M059J (cell line): Measurements from ENCODE around the gene SNX18. TPM values are rescaled to one million over a fixed set of nuclear protein-coding genes. Genes with fewer than 3 reads are reported as not detected.
"Not testable (repeated sequence)": the region's sequence is repeated elsewhere in the genome, so short reads cannot be mapped to it uniquely, and the experiment has no call there.

ENCODE experiments used
- DNase-seq: peaks from one replicate; pipeline ENCODE4 v3.0.0-alpha.2; 2012; ENCODE audit warnings: low read depth
- total RNA-seq: library from RNA; depleted of rRNA; stranded (reverse); fragments of >200 nt; shearing (Covaris generic); gene quantifications from 2 replicates; pipeline ENCODE4 v1.2.3, GENCODE V29; 2014; rRNA removed

Gene SNX18, protein sequence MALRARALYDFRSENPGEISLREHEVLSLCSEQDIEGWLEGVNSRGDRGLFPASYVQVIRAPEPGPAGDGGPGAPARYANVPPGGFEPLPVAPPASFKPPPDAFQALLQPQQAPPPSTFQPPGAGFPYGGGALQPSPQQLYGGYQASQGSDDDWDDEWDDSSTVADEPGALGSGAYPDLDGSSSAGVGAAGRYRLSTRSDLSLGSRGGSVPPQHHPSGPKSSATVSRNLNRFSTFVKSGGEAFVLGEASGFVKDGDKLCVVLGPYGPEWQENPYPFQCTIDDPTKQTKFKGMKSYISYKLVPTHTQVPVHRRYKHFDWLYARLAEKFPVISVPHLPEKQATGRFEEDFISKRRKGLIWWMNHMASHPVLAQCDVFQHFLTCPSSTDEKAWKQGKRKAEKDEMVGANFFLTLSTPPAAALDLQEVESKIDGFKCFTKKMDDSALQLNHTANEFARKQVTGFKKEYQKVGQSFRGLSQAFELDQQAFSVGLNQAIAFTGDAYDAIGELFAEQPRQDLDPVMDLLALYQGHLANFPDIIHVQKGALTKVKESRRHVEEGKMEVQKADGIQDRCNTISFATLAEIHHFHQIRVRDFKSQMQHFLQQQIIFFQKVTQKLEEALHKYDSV
- total RNA-seq, result 12.6 and 23.9 TPM in 2 replicates

DNA sequence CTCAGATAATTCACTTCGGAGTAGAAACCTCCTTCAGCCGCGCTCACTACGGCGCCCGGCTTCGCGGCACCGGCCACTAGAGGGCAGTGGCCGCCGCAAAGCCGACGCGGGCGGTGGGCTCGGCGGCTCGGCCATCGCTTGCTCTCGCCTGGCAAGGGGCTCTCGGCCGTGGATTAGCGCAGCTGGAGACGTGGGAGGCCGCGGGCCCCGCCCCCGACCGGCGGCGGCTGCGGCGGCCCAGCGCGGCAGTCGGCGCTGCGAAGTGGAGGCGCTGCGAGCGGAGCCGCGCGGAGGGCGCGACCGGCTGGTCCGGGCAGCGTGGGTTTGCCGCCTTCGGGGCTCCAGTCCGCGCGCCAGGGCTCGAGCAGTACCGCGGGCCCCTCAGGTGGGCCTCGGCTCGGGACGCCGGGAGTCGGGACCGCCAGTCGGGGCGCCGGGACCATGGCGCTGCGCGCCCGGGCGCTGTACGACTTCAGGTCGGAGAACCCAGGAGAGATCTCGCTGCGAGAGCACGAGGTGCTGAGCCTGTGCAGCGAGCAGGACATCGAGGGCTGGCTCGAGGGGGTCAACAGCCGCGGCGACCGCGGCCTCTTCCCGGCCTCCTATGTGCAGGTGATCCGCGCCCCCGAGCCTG lies at the start of gene SNX18:
TSS of gene SNX18 (plus strand) at position 248 of the 634 bp plus-strand sequence. CDS start at position 442, 194 bp downstream.
- peak; percentile 88 for DNase-seq

DNA sequence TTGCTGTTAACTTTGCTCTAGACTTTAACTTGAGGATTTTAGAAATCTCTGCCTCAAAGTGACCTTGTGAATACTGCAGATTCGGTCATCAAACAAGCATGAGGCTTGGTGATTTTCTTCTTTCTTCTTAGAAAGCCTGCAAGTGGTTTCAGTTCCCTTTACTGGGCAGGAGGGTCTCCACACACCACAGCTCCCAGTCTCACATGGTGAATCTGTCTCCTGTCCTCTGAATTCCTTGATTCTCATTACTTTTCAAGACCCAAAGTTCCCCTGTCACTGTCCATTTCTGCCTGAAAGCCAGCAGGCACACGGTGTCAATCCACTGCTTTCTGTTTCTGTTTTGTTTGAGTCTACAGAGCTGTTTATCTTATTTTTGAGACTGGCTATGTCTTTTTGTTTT lies 47.9 kb upstream of the SNX18 start:
- peak; percentile 31 for DNase-seq

DNA sequence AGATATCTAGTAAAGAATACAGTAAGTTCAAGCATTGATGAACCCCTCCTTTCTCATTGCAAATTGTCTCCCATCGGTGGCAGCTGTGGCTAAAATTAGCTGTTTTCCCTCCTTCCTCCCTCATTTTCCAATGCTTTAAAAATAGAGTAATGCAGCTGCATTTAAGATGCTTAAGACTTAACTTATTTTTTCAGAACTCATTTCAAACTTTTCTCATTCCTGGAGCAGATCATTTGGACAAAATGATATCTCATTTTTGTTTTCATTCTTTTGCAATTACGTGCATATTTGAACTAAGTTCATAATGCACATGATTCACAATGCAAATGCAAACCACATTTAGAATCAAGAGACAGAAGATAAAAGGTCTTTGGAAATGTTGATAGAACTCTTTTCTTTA lies 47.4 kb upstream of the SNX18 start:
- DNase-seq, result no peak

DNA sequence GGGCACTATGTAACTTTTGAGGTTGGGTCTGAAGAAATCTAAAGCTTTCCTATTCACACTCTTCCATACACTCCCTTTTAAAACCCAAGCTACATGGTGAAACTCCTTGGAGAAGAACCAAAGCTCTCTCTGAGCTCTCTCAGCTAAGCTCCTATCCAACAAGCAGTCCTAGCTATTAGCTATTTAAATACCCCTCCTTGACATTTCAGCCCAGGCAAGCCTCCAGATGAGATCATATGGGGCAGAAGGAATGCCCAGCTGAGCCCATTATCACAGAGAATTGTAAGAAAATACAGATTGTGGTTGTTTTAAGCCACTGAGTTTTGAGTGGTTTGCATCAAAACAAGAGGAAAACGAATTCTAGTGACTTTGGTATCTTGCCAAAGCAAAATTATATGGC lies 46.9 kb upstream of the SNX18 start:
- DNase-seq, result peak; percentile 38

DNA sequence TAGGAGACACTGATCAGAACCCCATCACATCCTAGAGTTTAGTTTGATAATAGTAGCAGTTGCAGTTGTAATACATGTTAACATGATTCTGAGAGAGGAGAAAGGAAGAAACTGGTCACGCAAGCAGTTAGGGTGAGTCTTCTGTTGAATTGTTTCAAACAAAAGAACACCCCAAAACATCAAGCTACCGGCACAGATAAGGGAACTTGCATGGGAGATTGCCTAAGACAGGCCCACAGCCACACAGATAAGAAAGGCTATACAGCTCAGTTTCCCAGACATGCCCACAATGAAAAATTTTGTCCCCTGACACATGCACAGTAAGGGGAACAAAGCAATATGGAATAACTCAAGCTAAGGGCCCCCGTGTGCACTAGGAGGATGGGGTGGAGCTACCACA lies 46.2 kb upstream of the SNX18 start:
- no peak for DNase-seq

DNA sequence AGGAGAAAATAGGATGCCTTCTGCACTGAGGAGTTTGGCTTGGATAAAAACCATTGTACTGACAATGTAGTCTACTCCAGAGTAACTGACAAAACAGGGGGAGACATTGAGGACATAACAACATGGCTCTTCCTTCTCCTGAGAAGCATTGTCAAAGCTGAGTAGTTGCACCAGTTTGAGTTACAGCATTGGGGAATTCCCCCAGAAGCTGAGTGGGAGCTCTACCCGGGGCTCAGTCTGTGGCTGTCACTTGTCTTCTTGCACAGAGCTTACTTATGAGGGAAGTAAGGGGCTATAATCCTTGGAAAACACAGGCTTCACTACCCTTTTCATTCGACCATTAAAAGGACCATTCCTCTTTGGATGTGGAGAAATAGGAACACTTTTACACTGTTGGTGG lies 40.9 kb upstream of the SNX18 start:
- DNase-seq, result no peak

DNA sequence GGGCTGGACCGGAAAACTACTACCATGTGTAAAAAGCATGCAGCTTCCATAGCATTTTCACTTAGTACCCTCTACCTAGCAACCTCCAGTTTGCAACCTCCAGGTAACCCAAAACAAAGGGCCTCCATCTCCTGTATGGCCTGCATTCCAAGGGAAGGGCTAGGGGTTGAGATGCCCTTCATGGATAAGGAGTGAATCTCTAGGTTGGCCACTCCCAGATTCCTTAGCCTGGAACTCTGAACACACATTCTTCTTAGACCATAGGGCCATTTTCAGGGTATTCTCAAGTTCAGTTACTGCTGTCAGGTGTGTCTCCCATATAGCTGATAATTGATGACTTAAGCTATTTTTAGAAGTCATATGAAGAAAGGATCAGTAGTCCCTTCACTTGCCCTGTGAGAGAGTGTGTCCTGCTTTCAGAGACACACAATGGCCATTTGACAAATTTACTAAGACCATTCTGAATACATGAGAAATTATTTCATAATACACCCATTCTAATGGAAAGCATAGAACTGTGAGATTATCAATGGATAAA lies 39.5 kb upstream of the SNX18 start:
- no peak for DNase-seq

DNA sequence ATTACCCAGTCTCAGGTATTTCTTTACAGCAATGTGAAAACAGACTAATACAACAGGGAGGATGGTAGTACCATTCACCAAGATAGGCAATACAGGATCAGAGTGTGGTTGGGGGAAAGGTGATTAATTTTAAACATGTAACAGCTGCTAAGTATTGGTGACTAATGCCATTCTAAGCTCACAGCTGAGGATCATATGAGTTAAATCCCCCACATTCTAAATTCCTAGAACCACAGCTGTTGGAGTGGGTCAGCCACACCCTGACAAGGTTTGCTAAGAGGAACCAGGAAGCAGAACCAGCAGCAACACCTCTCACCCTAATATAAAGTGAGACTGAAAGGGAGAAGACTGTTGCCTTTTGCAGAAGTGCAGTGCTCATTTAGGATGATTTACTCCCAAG lies 37.3 kb upstream of the SNX18 start:
- DNase-seq, result no peak

DNA sequence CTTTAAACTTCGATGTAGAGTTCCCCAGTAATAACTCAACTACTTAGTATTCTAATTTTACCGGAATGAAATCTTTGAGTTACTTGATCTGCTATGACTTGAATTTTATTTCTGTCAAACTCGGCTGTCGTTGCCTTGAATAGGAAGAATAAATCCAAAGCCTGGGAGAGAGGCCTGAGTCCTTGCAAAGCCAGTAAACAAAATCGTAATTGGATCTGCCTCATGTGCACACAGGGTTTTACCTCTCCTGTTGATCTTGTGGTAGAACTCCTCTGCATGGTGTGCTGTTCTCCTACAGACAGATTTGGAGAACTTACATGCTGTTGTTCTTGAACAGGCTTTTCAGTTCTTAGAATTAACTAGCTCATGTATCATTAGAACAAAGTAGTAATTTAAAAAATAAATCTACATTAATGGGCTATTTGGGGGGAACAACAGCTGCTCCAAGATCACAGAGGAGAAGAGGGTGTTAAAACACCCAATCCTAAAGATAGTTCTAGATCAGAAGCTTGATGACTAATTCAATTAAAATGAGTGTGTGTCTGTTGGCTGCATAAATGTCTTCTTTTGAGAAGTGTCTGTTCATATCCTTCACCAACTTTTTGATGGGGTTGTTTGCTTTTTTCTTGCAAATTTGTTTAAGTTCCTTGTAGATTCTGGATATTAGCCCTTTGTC lies 33.2 kb upstream of the SNX18 start:
- DNase-seq, result no peak

DNA sequence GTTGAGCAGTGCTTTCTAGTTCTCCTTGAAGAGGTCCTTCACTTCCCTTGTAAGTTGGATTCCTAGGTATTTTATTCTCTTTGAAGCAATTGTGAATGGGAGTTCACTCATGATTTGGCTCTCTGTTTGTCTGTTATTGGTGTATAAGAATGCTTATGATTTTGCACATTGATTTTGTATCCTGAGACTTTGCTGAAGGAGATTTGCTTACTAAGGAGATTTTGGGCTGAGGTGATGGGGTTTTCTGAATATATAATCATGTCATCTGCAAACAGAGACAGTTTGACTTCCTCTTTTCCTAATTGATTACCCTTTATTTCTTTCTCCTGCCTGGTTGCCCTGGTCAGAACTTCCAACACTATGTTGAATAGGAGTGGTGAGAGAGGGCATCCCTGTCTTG lies 31.9 kb upstream of the SNX18 start:
- DNase-seq, result not testable (repeated sequence)

DNA sequence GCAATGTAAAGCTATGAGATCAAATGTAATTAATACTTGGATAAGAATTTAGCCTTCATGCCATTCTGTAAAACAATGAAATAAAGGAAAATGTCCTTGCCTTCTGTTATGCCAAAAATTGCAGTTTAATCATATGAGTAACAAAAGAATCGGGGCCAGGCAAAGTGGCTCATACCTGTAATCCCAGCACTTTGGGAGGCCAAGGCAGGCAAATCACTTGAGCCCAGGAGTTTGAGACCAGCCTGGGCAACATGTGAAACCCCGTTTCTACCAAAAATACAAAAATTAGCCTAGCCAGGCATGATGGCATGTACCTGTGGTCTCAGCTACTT lies 27.9 kb upstream of the SNX18 start:
- DNase-seq, result not testable (repeated sequence)

DNA sequence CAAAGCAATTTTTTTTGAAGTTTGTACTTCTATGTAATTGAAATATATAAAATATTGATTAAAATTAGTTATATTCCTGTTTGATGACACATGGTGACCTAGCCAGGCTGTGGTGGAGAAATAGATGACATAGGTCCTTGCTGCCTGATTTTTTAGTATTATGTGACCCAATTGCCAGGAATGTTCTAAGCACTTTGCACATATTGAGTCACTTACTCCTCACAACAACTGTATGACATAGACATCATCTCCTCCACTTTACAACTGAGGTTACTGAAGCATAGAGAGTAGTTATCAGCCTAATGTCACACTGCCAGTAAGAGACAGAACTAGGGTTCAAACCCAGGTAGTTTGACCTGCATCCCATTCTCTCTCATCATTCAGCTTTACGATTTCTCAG lies 26.2 kb upstream of the SNX18 start:
- no peak for DNase-seq

DNA sequence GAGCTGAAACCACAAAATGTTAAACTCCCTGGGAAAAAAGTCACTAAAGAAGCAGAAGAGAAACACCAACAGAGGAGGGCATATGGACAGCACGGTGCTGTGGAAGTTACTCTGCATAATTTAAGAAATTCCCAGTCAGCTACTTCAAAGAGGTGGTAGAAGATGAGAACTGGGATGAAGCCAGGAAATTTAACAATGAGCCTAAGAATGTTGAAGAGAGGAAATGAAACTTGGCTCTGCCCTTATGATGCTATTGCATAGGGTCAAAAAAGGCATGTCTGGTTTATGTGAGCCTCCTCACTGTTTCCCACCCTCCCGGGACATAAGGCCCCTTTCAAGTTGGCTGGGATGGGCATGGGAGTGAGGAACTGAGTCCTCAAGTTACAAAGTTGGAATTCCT lies 25.4 kb upstream of the SNX18 start:
- no peak for DNase-seq

DNA sequence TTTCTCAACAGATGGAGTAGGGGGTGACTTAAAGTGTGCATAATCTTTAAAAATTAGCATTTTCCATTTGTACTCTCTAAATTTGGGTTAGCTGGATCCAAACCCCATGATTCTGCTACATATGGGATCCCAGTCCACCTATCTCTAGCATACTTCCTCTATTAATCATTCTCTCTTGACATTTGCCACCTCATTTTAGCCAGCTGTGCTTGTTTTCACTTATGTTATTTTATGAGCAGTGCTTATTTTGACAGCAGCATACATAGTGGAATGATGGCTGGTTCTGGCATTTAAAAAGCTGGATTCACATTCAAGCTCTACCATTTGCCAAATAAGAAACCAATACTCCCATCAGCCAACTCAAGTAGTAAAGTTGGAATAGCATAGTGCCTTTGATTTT lies 22.5 kb upstream of the SNX18 start:
- DNase-seq, result no peak

DNA sequence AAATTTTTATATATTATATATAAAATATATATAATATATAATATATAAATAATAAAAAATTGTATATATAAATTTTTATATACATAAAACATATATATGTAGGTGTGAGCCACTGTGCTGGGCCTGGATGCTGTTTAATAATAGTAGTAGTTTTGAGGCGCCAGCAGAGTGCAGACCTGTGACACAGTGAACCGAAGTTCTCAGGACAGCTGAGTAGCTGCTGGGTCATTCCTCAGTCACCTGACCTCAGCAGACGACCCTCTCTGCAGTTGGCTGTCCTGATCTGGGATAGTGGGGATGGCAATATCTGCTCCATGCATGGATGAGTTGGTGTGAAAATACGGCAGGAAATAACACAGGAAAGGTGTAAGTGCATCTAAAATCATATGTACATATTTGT lies 3.3 kb upstream of the SNX18 start:
- peak; percentile 31 for DNase-seq

DNA sequence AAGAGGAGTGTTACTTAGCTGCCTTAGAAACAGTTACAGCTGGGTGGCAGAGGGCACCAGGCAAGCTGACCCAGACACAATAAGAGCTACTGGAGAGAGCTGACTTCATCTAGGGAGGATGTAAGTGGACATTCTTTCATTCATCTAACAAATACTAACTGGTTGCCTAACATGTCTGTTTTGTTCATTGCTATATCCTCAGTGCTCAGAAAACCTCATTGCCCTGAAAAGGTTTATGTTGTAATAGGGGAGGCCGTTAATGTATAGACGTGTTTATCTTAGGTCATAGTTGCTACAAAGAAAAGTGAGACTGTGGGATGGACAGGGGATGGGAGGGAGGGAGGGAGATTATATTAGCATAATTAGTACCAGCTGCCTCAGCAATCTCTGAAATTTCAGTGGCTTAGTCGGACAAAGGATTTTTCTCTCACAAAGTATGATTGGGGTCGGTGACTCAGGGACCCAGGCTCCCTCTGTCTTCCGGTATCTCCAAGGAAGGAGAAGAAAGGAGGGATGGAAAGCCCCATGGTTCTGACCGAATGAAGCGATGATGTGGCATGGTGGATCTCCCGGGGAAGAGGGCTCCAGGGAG lies 2.6 kb upstream of the SNX18 start:
- peak; percentile 80 for DNase-seq

DNA sequence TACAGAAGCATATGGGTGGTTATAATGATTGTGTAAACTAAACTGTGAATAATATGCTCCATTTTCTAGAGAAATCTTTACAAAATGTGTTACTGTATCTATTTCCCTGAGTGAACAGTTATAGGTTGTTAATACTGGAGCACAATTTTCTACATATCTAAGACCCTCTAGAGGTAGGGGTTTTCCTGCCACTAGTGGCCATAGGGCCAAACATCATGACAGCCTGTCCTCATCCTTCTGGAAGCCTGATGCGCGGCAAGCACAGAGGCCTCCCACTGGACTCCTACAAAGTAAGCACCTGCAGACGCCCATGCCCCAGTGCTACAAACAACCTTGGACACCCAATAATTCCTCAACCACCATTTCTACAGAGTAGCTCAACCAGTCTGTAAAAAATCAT lies 1.9 kb upstream of the SNX18 start:
- DNase-seq, result no peak

DNA sequence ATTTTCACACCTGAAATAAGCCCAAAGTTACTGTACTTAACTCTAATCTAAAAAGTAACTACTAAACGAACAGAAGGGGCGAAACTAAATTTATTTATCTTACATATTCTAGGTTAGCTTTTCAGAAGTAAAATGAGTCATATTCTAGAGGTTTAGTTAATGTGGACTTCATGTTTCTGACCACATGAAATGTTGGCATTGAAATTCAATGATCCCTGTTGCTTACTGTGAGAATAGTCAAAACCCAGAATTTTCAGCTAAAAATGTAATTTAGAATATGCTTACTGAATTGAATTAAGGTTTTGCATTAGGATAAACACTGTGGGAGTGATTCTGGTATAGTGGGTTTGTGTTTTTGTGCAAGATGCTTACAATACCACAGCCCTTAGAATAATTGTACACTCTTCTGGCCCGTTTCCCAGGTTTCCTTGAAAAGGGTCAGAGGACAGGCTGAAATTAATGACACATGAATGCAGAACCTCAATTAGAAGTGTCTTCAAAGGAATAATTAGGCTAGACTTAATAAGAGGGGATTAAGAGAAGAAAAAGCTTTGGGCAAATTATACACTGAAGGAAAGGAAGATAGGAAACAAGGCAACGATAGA lies 1.4 kb upstream of the SNX18 start:
- peak; percentile 61 for DNase-seq

DNA sequence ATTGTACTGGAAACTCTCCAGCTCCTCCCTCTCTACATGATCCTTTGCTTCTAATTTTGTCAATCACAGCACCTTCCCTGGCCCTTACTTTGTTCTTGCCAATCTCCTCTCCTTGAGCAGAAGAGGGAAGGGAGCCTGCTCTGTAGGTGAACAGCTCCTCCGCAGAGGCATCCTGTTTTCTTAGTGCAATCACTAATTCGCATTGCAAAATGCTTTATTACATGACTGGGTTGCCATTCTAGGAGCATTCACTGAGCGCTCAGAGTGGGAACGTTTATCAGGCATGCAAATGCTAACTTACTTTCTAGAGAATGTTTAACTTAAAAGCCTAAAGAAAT lies 416 bp upstream of the SNX18 start:
- DNase-seq, result peak; percentile 45

DNA sequence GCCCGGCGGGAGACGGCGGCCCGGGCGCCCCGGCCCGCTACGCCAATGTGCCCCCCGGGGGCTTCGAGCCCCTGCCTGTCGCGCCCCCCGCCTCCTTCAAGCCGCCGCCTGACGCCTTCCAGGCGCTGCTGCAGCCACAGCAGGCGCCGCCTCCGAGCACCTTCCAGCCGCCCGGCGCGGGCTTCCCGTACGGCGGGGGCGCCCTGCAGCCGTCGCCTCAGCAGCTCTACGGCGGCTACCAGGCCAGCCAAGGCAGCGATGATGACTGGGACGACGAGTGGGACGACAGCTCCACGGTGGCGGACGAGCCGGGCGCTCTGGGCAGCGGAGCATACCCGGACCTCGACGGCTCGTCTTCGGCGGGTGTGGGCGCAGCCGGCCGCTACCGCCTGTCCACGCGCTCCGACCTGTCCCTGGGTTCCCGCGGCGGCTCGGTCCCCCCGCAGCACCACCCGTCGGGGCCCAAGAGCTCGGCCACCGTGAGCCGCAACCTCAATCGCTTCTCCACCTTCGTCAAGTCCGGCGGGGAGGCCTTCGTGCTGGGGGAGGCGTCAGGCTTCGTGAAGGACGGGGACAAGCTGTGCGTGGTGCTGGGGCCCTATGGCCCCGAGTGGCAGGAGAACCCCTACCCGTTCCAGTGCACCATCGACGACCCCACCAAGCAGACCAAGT lies 723 bp downstream of the SNX18 start:
- DNase-seq, result peak; percentile 35
